MV-4-11 (cell line): ENCODE data around the gene GREM2.

ENCODE experiments used
- DNase-seq: peaks from one replicate; lab custom pipeline; 2025; lab: John Stamatoyannopoulos, UW

The GREM2 gene

DNA sequence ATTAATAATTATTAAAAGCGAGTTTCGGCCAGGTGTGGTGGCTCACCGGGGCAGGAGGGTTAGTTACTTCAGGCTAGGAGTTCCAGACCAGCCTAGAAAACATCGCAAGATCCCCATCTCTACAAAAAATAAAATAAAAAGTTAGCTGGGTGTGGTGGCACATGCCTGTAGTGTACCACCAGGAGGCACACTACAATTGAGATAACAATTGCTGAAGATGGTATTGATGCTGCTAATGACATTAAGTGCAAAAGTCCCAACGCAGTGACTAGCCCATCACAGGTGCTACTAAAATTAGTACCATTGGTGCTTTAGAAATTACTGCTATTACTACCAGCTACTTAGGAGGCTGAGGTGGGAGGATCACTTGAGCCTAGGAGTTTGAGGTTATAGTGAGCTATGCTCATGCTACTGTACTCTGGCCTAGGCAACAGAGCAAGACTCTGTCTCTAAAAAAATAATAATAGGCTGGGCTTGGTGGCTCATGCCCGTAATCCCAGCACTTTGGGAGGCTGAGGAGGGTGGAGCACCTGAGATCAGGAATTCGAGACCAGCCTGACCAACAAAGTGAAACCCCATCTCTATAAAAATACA is 156.6 kb downstream of the GREM2 start:
- peak; percentile 13 for DNase-seq

GRCh38 chr1:240445369-240445768 is 166.6 kb downstream of the GREM2 start:
- no peak for DNase-seq

DNA sequence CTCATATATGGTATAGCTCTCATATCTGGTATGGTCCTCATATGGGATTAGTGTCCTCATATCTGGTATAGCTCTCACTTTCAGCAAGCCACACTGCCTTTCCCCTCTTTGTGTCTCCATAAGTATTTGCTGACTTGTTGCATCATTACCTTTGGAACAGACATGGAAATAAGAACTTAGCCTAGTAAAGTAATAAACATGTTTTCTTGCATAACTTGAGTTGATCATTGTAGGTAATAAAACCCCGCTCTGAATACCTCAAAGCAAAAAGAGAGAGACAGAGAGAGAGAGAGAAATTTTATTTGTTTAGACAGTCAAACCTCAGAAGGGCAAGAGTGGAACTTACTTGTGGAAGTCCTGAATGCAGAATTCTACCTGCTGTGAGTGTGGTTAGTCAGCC is 170.3 kb downstream of the GREM2 start:
- DNase-seq, result no peak
